ENCODE data around the gene AARSD1. TPM values are rescaled to one million over a fixed set of nuclear protein-coding genes. Genes with fewer than 3 reads are reported as not detected.
"Not testable (repeated sequence)": the region's sequence is repeated elsewhere in the genome, so short reads cannot be mapped to it uniquely, and the experiment has no call there.

The AARSD1 gene
- total RNA-seq, 1 donor from 2014 or later, result 39.6 TPM

- Mint-ChIP-seq H3K4me1 (ENCODE audit: unreplicated experiment) (peaks cover 3% of the 10 kb centered on the region), H3K27me3 (ENCODE audit: unreplicated experiment) (no peaks in the 10 kb centered on the region), H3K4me3 (ENCODE audit: unreplicated experiment) (peak within 1 kb of the TSS; percentile 86), H3K27ac (ENCODE audit: unreplicated experiment) (peak within 1 kb of the TSS; percentile 88), H3K9me3 (ENCODE audit: unreplicated experiment) (no peaks in the 10 kb centered on the region), H3K36me3 (ENCODE audit: low read depth, unreplicated experiment) (peaks cover 10% of the 10 kb centered on the region)
- DNase-seq (ENCODE audit: low spot score), result peak; percentile 72
- TF ChIP-seq CTCF (IDR thresholded peaks at IDR 0.05; ENCODE audit: unreplicated experiment), result no peak
Measured at GRCh38 chr17:43006639-43007551, 42.6 kb upstream of the AARSD1 start, which contains the start of gene IFI35. Gene IFI35 (plus strand): TSS chr17:43006784. CDS start chr17:43006948, 164 bp downstream.

GRCh38 chr17:43003542-43004172, 39.4 kb upstream of the AARSD1 start:
- Mint-ChIP-seq H3K4me3 (ENCODE audit: unreplicated experiment) (no peak overlapping the region), H3K27me3 (ENCODE audit: unreplicated experiment) (peaks cover 3% of the 10 kb centered on the region), H3K36me3 (ENCODE audit: low read depth, unreplicated experiment) (peaks cover 27% of the 10 kb centered on the region), H3K9me3 (ENCODE audit: unreplicated experiment) (no peaks in the 10 kb centered on the region), H3K27ac (ENCODE audit: unreplicated experiment) (no peak overlapping the region), H3K4me1 (ENCODE audit: unreplicated experiment) (peaks cover 18% of the 10 kb centered on the region)
- TF ChIP-seq CTCF (IDR thresholded peaks at IDR 0.05; ENCODE audit: unreplicated experiment), result no peak
- no peak for DNase-seq (ENCODE audit: low spot score)

GRCh38 chr17:43000894-43001293, 36.6 kb upstream of the AARSD1 start:
- Mint-ChIP-seq H3K4me3 (ENCODE audit: unreplicated experiment) (peak overlapping the region; percentile 67), H3K36me3 (ENCODE audit: low read depth, unreplicated experiment) (peaks cover 27% of the 10 kb centered on the region), H3K4me1 (ENCODE audit: unreplicated experiment) (peaks cover 27% of the 10 kb centered on the region)

GRCh38 chr17:42999003-42999525, 34.8 kb upstream of the AARSD1 start:
- Mint-ChIP-seq H3K27me3 (ENCODE audit: unreplicated experiment) (peaks cover 3% of the 10 kb centered on the region), H3K27ac (ENCODE audit: unreplicated experiment) (peak overlapping the region; percentile 99), H3K36me3 (ENCODE audit: low read depth, unreplicated experiment) (peaks cover 31% of the 10 kb centered on the region), H3K4me3 (ENCODE audit: unreplicated experiment) (peak overlapping the region; percentile 100), H3K4me1 (ENCODE audit: unreplicated experiment) (peaks cover 31% of the 10 kb centered on the region), H3K9me3 (ENCODE audit: unreplicated experiment) (no peaks in the 10 kb centered on the region)
- no peak for DNase-seq (ENCODE audit: low spot score)
- no peak for TF ChIP-seq CTCF (IDR thresholded peaks at IDR 0.05; ENCODE audit: unreplicated experiment)

More at GRCh38 chr17:43000894-43001293, 36.6 kb upstream of the AARSD1 start:
- not testable (repeated sequence) for H3K27me3 Mint-ChIP-seq (ENCODE audit: unreplicated experiment); DNase-seq (ENCODE audit: low spot score); H3K9me3 Mint-ChIP-seq (ENCODE audit: unreplicated experiment)
- peak overlapping the region; percentile 64 for H3K27ac Mint-ChIP-seq (ENCODE audit: unreplicated experiment)

All from endothelial cell (in vitro differentiated cells).